HG03520 (cell line): ENCODE measurements around the gene TMEM200A.
"Not testable (repeated sequence)": the region's sequence is repeated elsewhere in the genome, so short reads cannot be mapped to it uniquely, and the experiment has no call there.

ENCODE experiments used
- ATAC-seq: cut with Tn5 transposase; IDR thresholded peaks from one replicate; pipeline ENCODE4 v1.9.1; 2021; ENCODE audit warnings: mild to moderate bottlenecking, moderate library complexity; ENCODE audit not compliant: unreplicated experiment

TMEM200A gene

GRCh38 chr6:130365166-130366106 is at the start of gene TMEM200A:
Gene TMEM200A (plus strand): TSS chr6:130366017. CDS start chr6:130440423, 74,406 bp downstream.
- peak; percentile 61 for ATAC-seq

- ATAC-seq, result no peak
Observed at GRCh38 chr6:130320908-130321307, 44.9 kb upstream of the TMEM200A start.

- no peak for ATAC-seq
Observed at GRCh38 chr6:130322673-130323268, 43.0 kb upstream of the TMEM200A start.

- ATAC-seq, result no peak
Observed at GRCh38 chr6:130324657-130325056, 41.2 kb upstream of the TMEM200A start.

GRCh38 chr6:130326496-130326895 is 39.3 kb upstream of the TMEM200A start:
- no peak for ATAC-seq

GRCh38 chr6:130337534-130337933 is 28.3 kb upstream of the TMEM200A start:
- no peak for ATAC-seq

- not testable (repeated sequence) for ATAC-seq
Observed at GRCh38 chr6:130346324-130346723, 19.5 kb upstream of the TMEM200A start.

- no peak for ATAC-seq
Observed at GRCh38 chr6:130354322-130354721, 11.5 kb upstream of the TMEM200A start.

GRCh38 chr6:130355572-130355971 is 10.2 kb upstream of the TMEM200A start:
- ATAC-seq, result no peak

GRCh38 chr6:130357436-130357835 is 8.4 kb upstream of the TMEM200A start:
- ATAC-seq, result no peak

GRCh38 chr6:130359736-130360135 is 6.1 kb upstream of the TMEM200A start:
- no peak for ATAC-seq

GRCh38 chr6:130362128-130362527 is 3.7 kb upstream of the TMEM200A start:
- no peak for ATAC-seq

GRCh38 chr6:130364224-130364780 is 1.5 kb upstream of the TMEM200A start:
- ATAC-seq, result no peak

- ATAC-seq, result peak; percentile 20
Observed at GRCh38 chr6:130366107-130367005, 539 bp downstream of the TMEM200A start.

GRCh38 chr6:130367767-130368166 is 1.9 kb downstream of the TMEM200A start:
- no peak for ATAC-seq

GRCh38 chr6:130368576-130368975 is 2.8 kb downstream of the TMEM200A start:
- no peak for ATAC-seq

- no peak for ATAC-seq
Observed at GRCh38 chr6:130369831-130370230, 4.0 kb downstream of the TMEM200A start.

- no peak for ATAC-seq
Observed at GRCh38 chr6:130371921-130372420, 6.2 kb downstream of the TMEM200A start.

- no peak for ATAC-seq
Observed at GRCh38 chr6:130372786-130373185, 7.0 kb downstream of the TMEM200A start.

- no peak for ATAC-seq
Observed at GRCh38 chr6:130373992-130374391, 8.2 kb downstream of the TMEM200A start.

GRCh38 chr6:130376936-130377335 is 11.1 kb downstream of the TMEM200A start:
- no peak for ATAC-seq
